GM20431 (cell line): ENCODE data around the gene RBM19.

Experiments
- in situ Hi-C: fragments of 300-500 bp; cut with MseI, MboI; formaldehyde crosslinking; loops from one replicate; pipeline ENCODE4 v1.15.0; 2020; ENCODE audit warnings: low sequenced_read_pairs; ENCODE audit not compliant: unreplicated experiment

Gene RBM19

GRCh38 chr12:113961921-113962710 lies 4.0 kb downstream of the RBM19 start:
- in situ Hi-C loops = no loop called here

- in situ Hi-C loops = no loop called here
These were observed 6.1 kb downstream of the RBM19 start for GRCh38 chr12:113960030-113960429.

- in situ Hi-C loops = no loop called here
These were observed 7.0 kb downstream of the RBM19 start for GRCh38 chr12:113959096-113959495.

GRCh38 chr12:113958108-113958507 lies 8.0 kb downstream of the RBM19 start:
- in situ Hi-C loops = no loop called here

GRCh38 chr12:113957627-113958026 lies 8.5 kb downstream of the RBM19 start:
- in situ Hi-C loops = no loop called here

GRCh38 chr12:113955109-113955970 lies 10.8 kb downstream of the RBM19 start:
- in situ Hi-C loops = no loop called here

GRCh38 chr12:113954547-113954946 lies 11.6 kb downstream of the RBM19 start:
- in situ Hi-C loops = no loop called here

- in situ Hi-C loops = no loop called here
These were observed 15.3 kb downstream of the RBM19 start for GRCh38 chr12:113950873-113951272.

- in situ Hi-C loops = no loop called here
These were observed 16.5 kb downstream of the RBM19 start for GRCh38 chr12:113949321-113950305.

- in situ Hi-C loops = no loop called here
These were observed 17.8 kb downstream of the RBM19 start for GRCh38 chr12:113948151-113948914.

GRCh38 chr12:113946175-113946574 lies 19.9 kb downstream of the RBM19 start:
- in situ Hi-C loops = no loop called here

GRCh38 chr12:113945174-113946173 lies 20.7 kb downstream of the RBM19 start:
- in situ Hi-C loops = no loop called here

- in situ Hi-C loops = no loop called here
These were observed 23.9 kb downstream of the RBM19 start for GRCh38 chr12:113942209-113942608.

GRCh38 chr12:113941208-113941486 lies 25.0 kb downstream of the RBM19 start:
- in situ Hi-C loops = no loop called here

- in situ Hi-C loops = no loop called here
These were observed 25.5 kb downstream of the RBM19 start for GRCh38 chr12:113940357-113941207.

GRCh38 chr12:113939867-113940266 lies 26.3 kb downstream of the RBM19 start:
- in situ Hi-C loops = no loop called here

GRCh38 chr12:113938471-113938870 lies 27.7 kb downstream of the RBM19 start:
- in situ Hi-C loops = no loop called here

- in situ Hi-C loops = no loop called here
These were observed 29.7 kb downstream of the RBM19 start for GRCh38 chr12:113936460-113936859.
